ENCODE data around the gene TMEM184C.

Gene TMEM184C

GRCh38 chr4:147674496-147674895 lies 57.3 kb downstream of the TMEM184C start:
- Histone ChIP-seq H3K27ac (ENCODE audit: low read depth, low read length, poor library complexity, severe bottlenecking) (no peak overlapping the region), H3K9me3 (ENCODE audit: low read length) (no peaks in the 10 kb centered on the region), H3K79me2 (ENCODE audit: insufficient read depth, low read length) (no peaks in the 10 kb centered on the region), H3K4me2 (ENCODE audit: low read length) (no peak overlapping the region), H3K9me2 (ENCODE audit: low read depth, low read length) (no peaks in the 10 kb centered on the region), H3K4me1 (ENCODE audit: insufficient read depth, low read length, severe bottlenecking) (no peaks in the 10 kb centered on the region), H3K9ac (ENCODE audit: low read length) (no peak overlapping the region), H2AFZ (ENCODE audit: low read length) (no peak overlapping the region), H3K4me3 (ENCODE audit: low read depth, low read length, poor library complexity, severe bottlenecking) (no peak overlapping the region), H4K20me1 (ENCODE audit: insufficient read depth, low read length) (no peaks in the 10 kb centered on the region), H3K27me3 (ENCODE audit: insufficient read depth, low read length) (no peaks in the 10 kb centered on the region), H3K36me3 (ENCODE audit: insufficient read depth, low read length) (peaks cover 60% of the 10 kb centered on the region), H3F3A (ENCODE audit: insufficient read depth, low read length) (no peaks in the 10 kb centered on the region)
- TF ChIP-seq EZH2 (IDR thresholded peaks at IDR 0.05; ENCODE audit: borderline replicate concordance, low read length) (no peak), CTCF (IDR thresholded peaks at IDR 0.05; ENCODE audit: low read length) (no peak)

- no peaks in the 10 kb centered on the region for H3K9me2 ChIP-seq (ENCODE audit: low read depth, low read length)
- H3K9me3 ChIP-seq (ENCODE audit: low read length), result no peaks in the 10 kb centered on the region
- no peaks in the 10 kb centered on the region for H3K27me3 ChIP-seq (ENCODE audit: insufficient read depth, low read length)
- no peak overlapping the region for H3K4me2 ChIP-seq (ENCODE audit: low read length)
- H3F3A ChIP-seq (ENCODE audit: insufficient read depth, low read length), result no peaks in the 10 kb centered on the region
- no peak overlapping the region for H3K27ac ChIP-seq (ENCODE audit: low read depth, low read length, poor library complexity, severe bottlenecking)
- H3K4me1 ChIP-seq (ENCODE audit: insufficient read depth, low read length, severe bottlenecking), result peaks cover 9% of the 10 kb centered on the region
- H3K79me2 ChIP-seq (ENCODE audit: insufficient read depth, low read length), result peaks cover 8% of the 10 kb centered on the region; the same call in 1 of the 2 replicates
- TF ChIP-seq EZH2 (IDR thresholded peaks at IDR 0.05; ENCODE audit: borderline replicate concordance, low read length), result no peak
- no peak for TF ChIP-seq CTCF (IDR thresholded peaks at IDR 0.05; ENCODE audit: low read length)
- H3K9ac ChIP-seq (ENCODE audit: low read length), result no peak overlapping the region
- peaks cover 34% of the 10 kb centered on the region for H3K36me3 ChIP-seq (ENCODE audit: insufficient read depth, low read length)
- H4K20me1 ChIP-seq (ENCODE audit: insufficient read depth, low read length), result no peaks in the 10 kb centered on the region
- H2AFZ ChIP-seq (ENCODE audit: low read length), result no peak overlapping the region
- no peak overlapping the region for H3K4me3 ChIP-seq (ENCODE audit: low read depth, low read length, poor library complexity, severe bottlenecking)
These were observed 60.9 kb downstream of the TMEM184C start for GRCh38 chr4:147678106-147678505.

GRCh38 chr4:147678796-147679549 lies 61.8 kb downstream of the TMEM184C start:
- H3K4me3 ChIP-seq (ENCODE audit: low read depth, low read length, poor library complexity, severe bottlenecking), result no peak overlapping the region
- H3K4me1 ChIP-seq (ENCODE audit: insufficient read depth, low read length, severe bottlenecking), result peaks cover 9% of the 10 kb centered on the region
- H3K4me2 ChIP-seq (ENCODE audit: low read length), result no peak overlapping the region
- no peaks in the 10 kb centered on the region for H3K27me3 ChIP-seq (ENCODE audit: insufficient read depth, low read length)
- no peaks in the 10 kb centered on the region for H3F3A ChIP-seq (ENCODE audit: insufficient read depth, low read length)
- no peak overlapping the region for H2AFZ ChIP-seq (ENCODE audit: low read length)
- no peak overlapping the region for H3K27ac ChIP-seq (ENCODE audit: low read depth, low read length, poor library complexity, severe bottlenecking)
- no peak for TF ChIP-seq EZH2 (IDR thresholded peaks at IDR 0.05; ENCODE audit: borderline replicate concordance, low read length)
- peak; percentile 25; the same call in 1 of the 2 replicates for TF ChIP-seq CTCF (IDR thresholded peaks at IDR 0.05; ENCODE audit: low read length)
- H3K9me3 ChIP-seq (ENCODE audit: low read length), result no peaks in the 10 kb centered on the region
- H3K79me2 ChIP-seq (ENCODE audit: insufficient read depth, low read length), result peaks cover 12% of the 10 kb centered on the region; the same call in 1 of the 2 replicates
- no peaks in the 10 kb centered on the region for H3K9me2 ChIP-seq (ENCODE audit: low read depth, low read length)
- no peaks in the 10 kb centered on the region for H4K20me1 ChIP-seq (ENCODE audit: insufficient read depth, low read length)
- peaks cover 32% of the 10 kb centered on the region for H3K36me3 ChIP-seq (ENCODE audit: insufficient read depth, low read length)
- H3K9ac ChIP-seq (ENCODE audit: low read length), result no peak overlapping the region

Data from OCI-LY1 (cell line).